Measurements from ENCODE around the gene PLCXD3.

Gene PLCXD3

DNA sequence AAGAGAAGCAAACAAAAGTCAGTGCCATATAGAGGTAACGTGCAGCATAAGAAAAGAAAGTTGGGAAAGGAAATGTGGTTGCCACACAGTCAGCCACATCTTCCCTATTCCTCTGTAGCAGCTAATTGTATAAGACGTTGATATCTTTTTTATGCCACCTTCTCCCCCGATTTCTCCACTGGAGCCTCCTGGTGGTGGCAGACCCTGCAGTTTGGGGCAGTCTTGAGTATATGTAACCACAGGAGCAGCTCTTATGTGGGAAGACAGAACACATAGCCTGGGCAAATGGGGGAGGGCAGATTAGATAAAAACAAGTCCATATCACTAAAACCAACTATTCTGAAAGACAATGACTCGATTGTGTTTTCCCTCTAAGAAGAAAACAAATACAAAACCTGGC lies 99.7 kb downstream of the PLCXD3 start:
- TF ChIP-seq, protein P1, sequence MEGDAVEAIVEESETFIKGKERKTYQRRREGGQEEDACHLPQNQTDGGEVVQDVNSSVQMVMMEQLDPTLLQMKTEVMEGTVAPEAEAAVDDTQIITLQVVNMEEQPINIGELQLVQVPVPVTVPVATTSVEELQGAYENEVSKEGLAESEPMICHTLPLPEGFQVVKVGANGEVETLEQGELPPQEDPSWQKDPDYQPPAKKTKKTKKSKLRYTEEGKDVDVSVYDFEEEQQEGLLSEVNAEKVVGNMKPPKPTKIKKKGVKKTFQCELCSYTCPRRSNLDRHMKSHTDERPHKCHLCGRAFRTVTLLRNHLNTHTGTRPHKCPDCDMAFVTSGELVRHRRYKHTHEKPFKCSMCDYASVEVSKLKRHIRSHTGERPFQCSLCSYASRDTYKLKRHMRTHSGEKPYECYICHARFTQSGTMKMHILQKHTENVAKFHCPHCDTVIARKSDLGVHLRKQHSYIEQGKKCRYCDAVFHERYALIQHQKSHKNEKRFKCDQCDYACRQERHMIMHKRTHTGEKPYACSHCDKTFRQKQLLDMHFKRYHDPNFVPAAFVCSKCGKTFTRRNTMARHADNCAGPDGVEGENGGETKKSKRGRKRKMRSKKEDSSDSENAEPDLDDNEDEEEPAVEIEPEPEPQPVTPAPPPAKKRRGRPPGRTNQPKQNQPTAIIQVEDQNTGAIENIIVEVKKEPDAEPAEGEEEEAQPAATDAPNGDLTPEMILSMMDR (IDR thresholded peaks at IDR 0.05; ENCODE audit: low read depth, low read length): no peak
- no peak for DNase-seq (ENCODE audit: low read depth in 2 of 2)
- H3K4me3 ChIP-seq (replicated peaks in 1 of 2; ENCODE audit: low read depth in 2 of 2, low read length in 2 of 2): no peak overlapping the region

DNA sequence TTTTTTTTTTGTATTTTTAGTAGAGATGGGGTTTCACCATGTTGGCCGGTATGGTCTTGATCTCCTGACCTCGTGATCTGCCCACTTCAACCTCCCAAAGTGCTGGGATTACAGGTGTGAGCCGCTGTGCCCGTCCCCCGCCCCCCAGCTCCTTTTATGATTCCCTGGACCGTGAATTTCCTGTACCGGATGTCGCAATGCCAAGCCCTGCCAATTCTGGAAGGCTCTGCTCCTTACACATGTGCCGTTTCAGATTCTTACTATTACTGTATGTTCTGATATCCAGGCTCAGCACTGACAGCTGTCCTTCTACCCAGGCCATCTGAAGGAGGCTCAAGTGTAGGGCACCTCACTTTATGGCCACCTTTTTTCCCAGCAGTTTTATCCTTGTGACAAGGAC lies 100.1 kb downstream of the PLCXD3 start:
- DNase-seq (ENCODE audit: low read depth in 2 of 2): no peak
- H3K4me3 ChIP-seq (replicated peaks in 1 of 2; ENCODE audit: low read depth in 2 of 2, low read length in 2 of 2): no peak overlapping the region
- TF ChIP-seq, protein P1 (IDR thresholded peaks at IDR 0.05; ENCODE audit: low read depth, low read length): no peak

DNA sequence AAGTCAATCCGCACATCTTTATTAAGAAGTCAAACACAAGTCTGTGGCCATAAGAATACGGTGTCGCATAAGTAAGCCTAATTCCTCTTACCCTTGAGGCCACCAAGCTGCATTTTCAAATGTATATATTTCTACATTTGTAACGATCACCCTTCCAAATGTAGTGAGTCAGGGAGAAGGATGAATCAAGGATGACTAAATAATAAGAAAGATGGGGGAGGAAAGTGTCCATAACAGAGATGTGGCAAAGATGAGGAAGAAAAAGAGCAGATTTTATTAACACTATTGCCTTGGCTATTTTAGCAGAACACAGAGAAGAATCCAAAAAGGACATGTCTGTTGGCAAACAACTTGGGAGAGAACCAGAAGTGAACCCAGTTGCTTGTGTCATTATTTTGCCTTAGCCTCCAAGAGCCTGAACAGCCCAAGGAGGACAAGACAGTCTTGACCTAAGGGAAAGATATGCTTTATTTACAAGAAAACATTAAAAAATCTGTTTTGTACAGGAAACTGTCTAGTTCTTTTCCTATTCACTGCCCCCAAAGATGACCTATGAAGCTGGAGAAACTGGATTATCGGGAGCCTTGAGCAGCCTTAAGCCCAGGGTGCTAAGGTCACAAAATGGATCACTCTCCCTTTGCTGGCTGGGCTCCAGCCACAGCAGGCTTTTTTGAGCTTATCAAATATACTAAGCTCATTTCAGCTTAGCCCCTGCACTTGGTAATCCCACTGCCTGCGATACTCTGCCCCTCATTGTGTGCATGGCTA lies 101.5 kb downstream of the PLCXD3 start:
- DNase-seq (ENCODE audit: low read depth in 2 of 2): peak; percentile 35 to 81
- H3K4me3 ChIP-seq (replicated peaks in 1 of 2; ENCODE audit: low read depth in 2 of 2, low read length in 2 of 2): no peak overlapping the region
- TF ChIP-seq, protein P1 (IDR thresholded peaks at IDR 0.05; ENCODE audit: low read depth, low read length): no peak

DNA sequence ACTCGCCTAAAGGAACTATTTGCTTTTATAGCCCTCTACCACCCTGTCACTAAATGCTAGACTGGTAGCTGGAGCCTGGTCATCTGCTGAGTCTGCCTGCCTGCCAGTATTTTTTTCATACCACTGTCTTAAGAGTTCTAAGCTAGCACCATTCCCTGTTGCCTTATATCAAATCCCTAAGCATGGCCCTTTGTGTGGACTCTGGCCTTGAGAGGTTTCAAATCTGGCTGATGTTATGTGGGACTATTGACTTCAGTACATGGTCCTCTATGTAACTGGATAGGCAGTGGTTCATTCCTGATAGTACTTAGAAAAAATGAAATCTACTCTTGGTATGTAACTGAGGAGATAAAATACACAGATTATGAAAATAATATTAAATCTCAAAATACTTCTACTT lies 103.5 kb downstream of the PLCXD3 start:
- TF ChIP-seq, protein P1 (IDR thresholded peaks at IDR 0.05; ENCODE audit: low read depth, low read length): no peak
- H3K4me3 ChIP-seq (replicated peaks in 1 of 2; ENCODE audit: low read depth in 2 of 2, low read length in 2 of 2): no peak overlapping the region
- DNase-seq (ENCODE audit: low read depth in 2 of 2): no peak

DNA sequence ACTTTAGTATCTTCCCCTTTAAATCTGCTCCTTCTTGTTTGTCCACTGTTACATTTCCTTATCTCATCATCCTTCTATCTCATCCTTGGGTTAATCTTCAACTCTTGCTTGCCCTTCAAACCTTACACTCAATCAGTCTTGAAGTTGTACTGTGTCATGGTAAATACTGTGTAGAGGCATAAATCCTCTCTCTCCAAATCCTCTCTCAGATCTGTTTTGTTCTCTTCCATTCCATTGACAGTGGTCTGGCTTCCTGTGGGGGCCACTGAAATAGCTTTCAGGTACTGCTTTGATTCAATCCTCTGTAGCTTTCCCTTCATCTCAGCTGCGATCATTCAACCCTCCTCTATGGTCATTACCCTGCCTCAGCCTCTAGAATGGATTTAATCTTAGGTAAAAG lies 104.0 kb downstream of the PLCXD3 start:
- H3K4me3 ChIP-seq (replicated peaks in 1 of 2; ENCODE audit: low read depth in 2 of 2, low read length in 2 of 2): no peak overlapping the region
- TF ChIP-seq, protein P1 (IDR thresholded peaks at IDR 0.05; ENCODE audit: low read depth, low read length): no peak

DNA sequence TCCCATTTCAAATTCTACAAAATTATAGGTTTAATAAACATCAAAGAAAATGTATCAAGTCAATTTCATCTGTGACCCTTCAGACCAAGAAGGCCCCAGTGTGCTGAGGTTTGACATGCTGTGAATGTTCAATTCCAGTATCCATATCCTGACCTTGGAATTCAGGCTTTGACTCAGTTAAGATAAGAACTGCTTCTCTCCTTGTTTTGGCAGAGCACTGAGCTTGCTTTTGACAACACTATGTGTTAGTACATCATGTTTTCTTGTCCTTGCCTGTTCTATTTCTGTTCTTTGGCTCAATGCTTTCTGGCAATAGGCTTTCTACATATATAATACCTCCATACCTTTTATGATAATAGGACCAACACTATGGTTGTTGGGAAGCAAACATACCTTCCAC lies 105.6 kb downstream of the PLCXD3 start:
- TF ChIP-seq, protein P1 (IDR thresholded peaks at IDR 0.05; ENCODE audit: low read depth, low read length): no peak
- no peak overlapping the region for H3K4me3 ChIP-seq (replicated peaks in 1 of 2; ENCODE audit: low read depth in 2 of 2, low read length in 2 of 2)
- peak; percentile 20 to 83 for DNase-seq (ENCODE audit: low read depth in 2 of 2)

More for the DNA sequence above, 104.0 kb downstream of the PLCXD3 start:
- no peak for DNase-seq (ENCODE audit: low read depth in 2 of 2)

DNA sequence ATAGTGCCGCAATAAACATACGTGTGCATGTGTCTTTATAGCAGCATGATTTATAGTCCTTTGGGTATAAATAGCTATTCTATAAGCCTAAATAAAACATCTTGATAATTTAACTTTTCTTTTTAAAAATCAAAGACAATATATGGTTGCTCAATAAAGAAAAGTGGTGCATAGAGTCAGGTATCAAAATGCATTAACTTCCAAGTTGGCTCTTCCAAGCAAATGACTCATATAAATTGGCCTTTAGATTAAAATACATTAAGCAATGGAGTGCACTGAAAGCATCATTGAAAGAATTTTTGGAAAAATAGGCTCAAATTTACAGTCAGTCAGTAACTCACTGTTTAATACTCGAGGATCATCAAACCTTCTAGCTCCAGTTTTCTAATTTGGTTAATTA lies 106.6 kb downstream of the PLCXD3 start:
- DNase-seq (ENCODE audit: low read depth in 2 of 2): peak; percentile 32 to 71
- H3K4me3 ChIP-seq (replicated peaks in 1 of 2; ENCODE audit: low read depth in 2 of 2, low read length in 2 of 2): no peak overlapping the region
- TF ChIP-seq, protein P1 (IDR thresholded peaks at IDR 0.05; ENCODE audit: low read depth, low read length): no peak
